HG02623 (cell line): ENCODE results near the gene BAZ1B.
"Not testable (repeated sequence)": the region's sequence is repeated elsewhere in the genome, so short reads cannot be mapped to it uniquely, and the experiment has no call there.

Experiments
- ATAC-seq: cut with Tn5 transposase; IDR thresholded peaks from one replicate; pipeline ENCODE4 v1.9.1; 2021; ENCODE audit warnings: moderate library complexity; ENCODE audit not compliant: unreplicated experiment

BAZ1B gene

DNA sequence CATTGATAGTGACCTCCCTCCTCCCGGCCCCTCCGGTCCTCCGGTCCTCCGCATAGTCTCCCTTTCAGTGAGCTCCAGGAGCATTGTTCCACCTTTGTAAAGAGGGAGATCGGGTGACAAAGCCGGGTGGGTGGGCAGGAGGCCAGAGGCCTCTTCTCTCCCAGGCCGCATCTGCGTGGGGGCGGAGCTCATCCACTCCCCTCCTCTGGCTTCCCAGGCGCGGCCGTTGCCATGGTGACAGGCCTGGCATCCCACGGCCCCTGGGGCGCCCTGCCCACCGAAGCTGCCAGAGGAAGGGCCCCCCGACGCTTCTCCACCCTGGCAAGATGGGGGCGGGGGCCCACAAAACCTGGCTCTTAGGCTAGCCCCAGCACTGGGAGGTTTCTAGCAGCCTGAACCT is 92.9 kb downstream of the BAZ1B start:
- ATAC-seq, result no peak

DNA sequence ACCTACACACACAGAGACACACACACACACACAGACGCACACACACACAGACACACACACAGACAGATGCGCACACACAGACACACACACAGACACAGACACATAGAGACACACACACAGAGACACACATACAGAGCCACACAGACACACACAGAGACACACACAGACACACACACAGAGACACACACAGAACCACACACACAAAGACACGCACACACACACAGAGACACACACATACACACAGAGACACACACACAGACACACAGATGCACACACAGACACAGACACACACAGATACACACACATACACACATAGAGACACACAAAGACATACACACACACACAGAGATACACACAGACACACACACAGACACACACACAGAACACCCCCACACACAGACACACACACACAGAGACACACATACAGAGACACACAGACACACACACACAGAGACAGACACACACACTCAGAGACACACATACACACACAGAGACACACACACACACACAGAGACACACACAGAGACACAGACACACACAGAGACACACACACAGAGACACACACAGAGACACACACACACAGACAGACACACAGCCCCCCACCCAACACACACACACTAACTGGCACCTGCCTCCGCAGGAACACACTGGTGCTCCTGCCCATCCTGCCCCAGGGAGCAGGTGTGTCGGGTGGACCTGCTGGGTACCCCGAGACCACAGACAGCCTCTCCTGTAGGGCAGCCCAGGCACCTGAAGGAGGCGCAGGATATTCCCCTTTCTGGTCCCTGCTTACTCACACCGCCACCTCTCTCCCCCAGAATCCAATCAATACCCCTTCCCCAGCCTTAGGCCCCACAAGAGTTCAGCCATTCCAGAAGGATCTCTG is 93.9 kb downstream of the BAZ1B start:
- no peak for ATAC-seq

DNA sequence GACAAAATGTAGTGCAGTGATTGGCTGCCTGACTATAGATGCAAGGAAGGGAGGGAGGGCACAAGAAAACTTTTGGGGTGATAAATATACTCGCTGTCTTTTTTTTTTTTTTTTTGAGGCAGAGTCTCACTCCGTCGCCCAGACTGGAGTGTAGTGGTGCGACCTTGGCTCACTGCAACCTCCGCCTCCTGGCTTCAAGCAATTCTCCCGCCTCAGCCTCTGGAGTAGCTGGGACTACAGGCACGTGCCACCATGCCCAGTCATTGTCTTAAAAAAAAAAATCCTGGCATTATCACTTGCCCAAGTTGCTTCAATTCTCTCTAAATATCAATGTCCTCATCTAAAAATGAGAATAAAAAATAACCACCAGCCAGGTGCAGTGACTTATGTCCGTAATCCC is 96.1 kb downstream of the BAZ1B start:
- ATAC-seq, result no peak

DNA sequence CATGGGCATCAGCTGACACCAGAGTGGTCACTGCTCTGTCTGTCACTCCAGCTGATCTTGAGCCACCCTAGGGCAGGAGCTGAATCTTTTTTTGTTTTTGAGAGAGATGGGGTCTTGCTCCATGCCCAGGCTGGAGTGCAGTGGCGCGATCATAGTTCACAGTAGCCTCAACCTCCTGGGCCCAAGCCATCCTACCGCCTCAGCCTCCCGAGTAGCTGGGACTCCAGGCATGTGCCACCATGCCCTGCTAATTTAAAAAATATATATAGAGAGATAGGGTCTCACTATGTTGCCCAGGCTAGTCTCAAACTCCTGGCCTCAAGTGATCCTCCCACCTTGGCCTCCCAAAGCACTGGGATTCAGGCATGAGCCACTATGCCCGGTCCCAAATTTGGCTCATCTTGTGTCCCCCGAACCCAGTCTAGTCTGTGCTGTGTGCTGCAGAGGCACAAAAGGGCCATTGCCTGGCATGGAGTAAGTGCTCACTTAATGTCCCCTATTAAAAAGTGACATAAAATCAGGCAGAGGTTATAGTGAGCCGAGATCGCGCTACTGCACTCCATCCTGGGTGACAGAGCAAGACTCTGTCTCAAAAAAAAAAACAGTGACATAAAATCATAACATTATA is 96.6 kb downstream of the BAZ1B start:
- no peak for ATAC-seq

DNA sequence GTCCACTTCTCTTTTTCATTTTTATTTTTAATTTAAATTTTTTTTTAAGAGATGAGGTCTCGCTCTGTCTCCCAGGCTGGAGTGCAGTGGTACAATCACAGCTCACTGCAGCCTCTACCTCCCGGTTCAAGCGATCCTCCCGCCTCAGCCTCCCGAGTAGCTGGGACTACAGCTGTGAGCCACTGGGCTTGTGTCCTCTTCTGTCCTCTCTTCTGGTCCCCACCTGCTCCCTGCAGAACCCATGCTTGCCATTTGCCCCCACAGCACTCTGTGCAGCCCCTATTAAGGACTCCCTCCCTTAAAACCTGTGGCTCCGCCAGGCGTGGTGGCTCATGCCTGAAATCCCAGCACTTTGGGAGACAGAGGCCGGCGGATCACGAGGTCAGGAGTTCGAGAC is 97.6 kb downstream of the BAZ1B start:
- no peak for ATAC-seq

DNA sequence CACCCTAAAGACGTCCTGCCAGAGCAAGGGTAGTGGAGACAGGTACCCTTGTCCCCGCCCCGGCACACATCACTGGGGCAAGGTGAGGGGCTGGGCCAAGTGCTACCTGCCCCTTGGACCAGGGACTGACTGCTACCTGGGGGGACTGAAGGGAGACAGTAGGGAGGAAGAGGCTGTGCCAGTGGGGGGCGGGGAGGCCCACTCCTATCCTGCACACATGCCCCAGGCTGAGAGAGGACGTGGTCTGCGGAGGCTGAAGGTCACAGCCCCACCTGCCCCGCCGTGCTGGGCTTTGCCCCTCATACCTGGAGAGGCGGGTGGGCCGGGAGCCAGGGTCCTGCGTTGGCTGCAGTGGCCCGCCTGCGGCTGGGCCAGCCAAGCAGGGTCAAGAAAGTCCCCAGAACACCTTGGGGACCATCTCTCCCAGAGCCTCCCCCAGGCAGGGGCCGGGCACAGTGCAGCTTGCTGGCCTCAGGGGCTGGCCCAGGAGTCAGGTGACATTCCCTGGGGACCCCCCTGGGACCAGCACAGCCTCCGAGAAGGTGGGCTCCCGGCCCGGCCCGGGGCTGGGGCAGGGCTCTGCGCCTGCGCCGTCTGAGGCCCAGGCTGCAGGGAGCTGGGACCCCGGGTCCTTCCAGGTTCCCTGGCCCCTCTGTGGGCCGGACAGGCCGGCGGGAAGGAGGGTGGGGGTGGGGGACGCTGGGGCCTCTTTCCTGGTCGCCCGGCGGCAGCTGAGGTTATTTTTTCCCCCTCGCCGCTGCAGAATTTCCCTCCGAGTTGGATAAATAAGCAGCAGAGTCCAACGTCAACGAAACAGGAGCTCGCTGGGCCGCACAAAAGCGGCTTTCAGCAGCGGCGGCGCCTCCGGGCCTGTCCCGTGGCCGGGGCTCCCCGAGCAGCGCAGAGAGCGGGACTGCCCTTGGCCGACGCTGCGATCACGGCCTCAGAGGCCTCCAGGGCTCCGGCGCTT is 98.3 kb downstream of the BAZ1B start:
- ATAC-seq, result no peak

DNA sequence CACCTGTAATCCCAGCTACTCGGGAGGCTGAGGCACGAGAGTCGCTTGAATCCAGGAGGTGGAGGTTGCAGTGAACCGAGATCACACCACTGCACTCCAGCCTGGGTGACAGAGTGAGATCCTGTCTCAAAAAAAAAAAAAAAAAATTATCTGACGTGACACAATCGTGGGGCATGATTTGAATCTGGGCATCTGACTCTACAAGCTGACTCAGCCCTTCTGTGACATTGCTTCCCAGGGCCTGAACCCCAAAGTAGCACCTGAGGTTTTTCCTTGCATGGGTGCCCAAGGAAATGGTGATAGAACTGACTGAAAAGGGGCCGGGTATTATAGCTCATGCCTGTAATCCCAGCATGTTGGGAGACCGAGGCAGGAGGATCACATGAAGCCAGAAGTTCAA is 101.5 kb downstream of the BAZ1B start:
- not testable (repeated sequence) for ATAC-seq

DNA sequence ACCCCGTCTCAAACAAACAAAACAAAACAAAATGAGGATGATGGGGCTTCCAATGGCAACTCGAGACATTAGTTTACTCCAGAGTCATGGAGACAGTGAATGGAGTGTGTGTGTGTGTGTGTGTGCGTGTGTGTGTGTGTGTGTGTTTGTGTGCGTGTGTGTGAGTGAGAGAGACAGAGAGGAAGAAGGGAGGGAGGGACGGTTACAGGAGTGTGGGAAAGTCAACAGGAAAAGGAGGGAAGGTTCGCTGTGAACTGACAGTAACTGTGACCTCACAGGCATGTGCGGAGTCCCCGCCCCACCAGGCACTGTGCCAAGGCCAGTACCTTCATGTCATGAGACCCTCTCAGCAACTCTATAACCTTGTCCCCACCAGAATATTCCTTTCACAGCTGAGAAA is 102.1 kb downstream of the BAZ1B start:
- ATAC-seq, result not testable (repeated sequence)

DNA sequence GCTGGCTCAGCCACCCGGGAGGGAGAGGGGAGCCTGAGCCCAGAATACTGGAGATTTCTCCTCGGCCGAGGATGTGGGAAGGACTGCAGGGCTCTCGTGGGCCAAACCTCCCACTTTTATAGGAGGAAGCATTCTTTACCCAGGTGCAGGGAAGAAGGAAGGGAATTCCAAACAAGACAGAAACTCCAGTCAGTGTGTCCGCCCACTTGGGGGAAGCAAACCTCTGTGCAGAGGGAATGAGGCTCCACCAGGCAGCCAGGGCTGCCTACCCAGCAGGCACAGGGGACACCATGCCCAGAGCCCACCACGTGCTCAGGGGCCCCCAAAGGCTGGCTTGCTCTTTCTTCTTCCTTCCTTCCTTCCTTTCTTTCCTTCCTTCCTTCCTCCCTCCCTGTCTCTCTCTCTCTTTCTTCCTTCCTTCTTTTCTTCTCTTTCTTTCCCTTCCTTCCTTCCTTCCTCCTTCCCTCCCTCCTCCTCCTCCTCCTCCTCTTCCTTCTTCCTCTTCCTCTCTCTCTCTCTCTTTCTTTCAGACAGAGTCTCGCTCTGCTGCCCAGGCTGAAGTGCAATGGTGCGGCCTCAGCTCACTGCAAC is 103.9 kb downstream of the BAZ1B start:
- no peak for ATAC-seq

DNA sequence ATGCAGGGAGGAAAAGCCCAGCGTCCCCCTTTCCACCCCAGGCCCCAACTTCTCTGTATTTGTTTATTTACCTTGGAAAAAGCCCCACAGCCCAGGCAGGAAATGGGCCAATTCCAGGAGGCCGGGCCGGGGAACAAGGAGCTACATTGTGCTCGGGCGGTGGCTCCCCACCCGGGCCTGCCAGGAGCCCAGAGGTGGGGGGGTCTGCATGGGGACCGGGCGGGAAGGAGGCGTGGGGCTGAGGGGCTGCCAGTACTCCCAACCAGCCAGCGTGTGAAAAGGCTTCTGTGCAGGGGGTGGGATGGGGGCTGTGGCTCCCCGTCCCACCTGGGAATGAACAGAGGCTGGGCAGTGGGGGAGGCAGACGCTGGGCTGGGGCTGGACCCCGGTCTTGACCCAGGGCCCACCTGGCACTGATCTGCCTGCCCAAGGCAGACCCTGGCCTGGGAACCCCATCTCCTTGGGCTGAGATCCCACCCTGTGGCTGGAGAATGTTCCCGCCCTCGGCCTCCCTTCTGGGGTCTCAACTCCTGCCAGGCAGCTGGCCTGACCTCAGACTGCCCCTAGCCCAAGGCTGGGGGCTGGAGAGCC is 111.5 kb downstream of the BAZ1B start:
- not testable (repeated sequence) for ATAC-seq

DNA sequence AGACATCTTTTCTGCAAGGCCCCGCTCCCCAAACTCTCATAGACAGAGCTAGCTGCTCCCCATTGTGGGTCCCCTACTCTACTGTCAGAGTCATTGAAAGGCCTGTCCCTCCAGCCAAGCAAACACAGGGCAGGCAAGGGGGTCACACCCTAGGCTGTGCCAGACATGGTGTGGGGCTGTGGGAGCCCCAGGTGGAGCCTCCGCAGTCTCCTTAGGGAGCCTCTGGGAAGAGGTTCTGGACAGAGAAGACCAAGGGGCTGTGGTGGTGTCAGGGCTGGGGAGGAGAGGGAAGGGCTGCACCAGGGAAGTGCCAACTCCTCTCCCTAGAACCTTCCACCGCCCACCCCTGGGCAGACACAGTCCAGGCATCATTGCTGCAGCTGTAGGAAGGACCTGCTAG is 117.2 kb downstream of the BAZ1B start:
- ATAC-seq, result not testable (repeated sequence)

DNA sequence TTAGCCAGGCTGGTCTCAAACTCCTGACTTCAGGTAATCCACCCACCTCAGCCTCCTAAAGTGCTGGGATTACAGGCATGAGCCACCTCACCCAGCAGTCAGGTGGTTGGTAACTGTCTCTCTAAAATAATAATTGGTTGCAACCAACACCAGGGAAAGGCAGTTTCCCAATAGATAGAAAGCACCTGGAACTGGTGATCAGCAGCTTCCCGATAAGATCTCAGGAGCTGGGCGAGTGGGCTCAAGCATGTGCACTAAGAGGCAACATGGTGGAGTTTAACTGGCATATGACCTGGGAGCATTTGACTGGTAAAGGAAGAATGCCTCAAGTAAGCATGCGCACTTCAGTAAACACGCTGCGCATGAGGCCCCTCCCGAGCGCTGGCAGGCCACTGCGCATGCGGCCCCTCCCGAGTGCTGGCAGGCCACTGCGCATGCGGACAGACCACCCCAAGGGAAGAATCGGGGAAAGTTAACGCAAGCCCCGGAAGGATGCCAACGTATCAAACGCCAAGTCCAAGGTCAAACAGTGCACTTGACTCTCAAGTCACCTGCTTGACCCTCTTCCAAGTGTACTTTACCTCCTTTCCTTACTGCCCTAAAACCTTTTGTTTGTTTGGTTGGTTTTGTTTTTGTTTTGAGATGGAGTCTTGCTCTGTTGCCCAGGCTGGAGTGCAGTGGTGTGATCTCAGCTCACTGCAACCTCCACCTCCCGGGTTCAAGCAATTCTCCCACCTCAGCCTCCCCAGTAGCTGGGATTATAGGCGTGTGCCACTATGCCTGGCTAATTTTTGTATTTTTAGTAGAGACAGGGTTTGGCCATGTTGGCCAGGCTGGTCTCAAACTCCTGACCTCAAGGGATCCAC is 122.7 kb downstream of the BAZ1B start:
- not testable (repeated sequence) for ATAC-seq

DNA sequence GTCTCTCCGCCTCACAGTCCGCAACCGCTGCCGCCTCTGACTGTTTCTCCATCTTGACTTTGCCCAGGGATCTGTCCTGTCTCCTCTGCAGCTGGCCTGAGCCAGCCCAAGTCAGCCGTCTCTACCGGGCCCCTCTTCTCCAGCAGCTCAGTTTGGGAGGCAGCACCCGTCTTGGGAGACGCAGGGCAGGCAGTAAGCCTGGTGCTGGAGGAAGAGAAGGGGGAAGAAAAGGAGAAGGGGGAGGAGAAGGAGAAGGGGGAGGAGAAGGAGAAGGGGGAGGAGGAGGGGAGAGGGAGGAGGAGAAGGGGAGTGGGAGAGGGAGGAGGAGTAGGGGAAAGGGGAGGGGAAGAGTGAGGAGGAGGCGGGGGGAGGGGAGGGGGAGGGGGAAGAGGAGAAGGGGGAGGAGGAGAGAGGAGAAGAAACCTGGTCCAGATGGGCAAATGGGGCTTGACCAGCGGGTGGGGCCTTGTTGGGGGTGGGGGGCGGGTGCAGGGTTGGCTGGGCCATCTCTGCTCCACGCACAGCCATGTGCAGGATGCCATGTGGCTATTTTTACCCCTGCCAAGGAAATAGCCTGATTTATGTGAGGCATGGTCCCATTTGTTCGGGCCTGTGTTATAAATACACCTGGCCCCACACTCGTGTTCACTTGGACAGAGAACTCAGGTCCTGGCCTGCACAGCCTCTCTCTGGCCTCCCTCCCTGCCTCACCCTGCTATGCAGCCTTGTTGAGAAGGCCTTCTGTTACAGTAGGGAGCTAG is 124.4 kb downstream of the BAZ1B start:
- no peak for ATAC-seq

DNA sequence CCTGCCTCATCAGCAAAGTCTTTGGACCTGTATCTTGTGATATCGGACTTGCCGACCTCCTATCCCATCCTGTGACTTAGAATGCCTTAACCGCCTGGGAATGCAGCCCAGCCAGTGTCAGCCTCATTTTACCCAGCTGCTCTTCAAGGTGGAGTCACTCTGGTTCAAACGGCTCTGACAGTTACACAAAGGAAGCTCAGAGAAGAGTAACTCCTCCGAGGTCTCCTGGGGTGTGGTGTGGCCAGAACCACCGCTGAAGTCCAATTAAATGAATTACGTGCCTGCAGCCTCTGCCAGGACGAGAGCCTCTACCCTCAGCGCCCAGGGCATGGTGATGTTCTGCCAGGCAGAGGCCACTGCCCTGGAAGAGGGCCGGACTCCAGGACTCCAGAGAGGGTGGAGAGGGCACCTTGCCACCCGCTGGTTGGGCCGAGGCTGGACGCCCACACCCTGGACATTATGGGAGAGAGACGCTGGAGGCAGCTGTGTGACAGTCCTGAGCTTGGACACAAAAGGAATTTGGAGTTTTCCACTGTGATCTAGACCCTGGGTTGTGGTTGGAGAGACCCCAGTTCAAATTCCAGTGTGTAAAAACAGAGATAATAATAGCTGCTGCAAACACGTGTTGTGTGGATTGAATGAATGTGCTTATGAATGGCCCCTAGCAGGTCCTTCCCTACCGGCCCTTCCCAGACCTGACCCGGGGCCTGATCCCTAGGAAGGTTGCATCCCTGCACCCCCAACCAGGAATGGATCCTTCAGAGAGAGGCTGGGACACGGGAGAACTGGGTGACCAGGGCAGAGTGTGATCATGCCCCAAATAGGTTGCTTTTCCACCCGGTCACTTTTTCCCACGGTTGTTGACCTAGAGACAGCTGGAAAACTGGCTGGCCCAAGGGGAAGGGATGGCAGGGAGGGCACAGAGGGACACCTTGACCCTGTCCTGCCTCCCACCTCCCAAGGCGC is 126.3 kb downstream of the BAZ1B start:
- ATAC-seq, result no peak

DNA sequence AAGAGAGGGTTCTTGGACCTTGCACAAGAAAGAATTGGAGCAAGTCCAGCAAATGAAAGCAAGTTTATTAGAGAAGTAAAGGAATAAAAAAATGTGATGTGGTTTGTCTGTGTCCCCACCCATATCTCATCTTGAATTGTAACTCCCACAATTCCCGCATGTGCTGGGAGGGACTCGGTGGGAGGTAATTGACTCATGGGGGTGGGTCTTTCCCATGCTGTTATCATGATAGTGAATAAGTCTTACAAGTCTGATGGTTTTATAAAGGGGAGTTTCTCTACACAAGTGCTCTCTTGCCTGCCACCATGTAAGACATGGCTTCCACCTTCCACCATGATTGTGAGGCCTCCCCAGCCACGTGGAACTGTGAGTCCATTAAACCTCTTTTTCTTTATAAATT is 127.7 kb downstream of the BAZ1B start:
- no peak for ATAC-seq

DNA sequence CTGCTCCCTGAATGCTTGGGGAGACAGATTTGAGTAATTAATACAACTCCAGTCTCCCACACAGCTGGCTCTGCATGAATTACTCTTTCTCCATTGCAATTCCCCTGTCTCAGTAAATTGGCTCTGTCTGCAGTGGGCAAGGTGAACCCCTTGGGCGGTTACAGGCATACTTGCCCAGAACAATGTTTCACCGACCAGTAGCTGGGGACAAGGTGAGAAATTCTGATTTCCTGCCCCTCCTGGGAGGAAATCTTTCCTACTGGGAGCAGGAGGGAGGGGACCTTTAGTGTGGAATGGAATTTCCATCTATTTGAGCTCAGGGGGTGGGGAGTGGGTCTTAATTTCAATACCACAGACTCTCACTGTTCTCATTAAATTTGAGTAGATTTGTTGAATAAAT is 130.7 kb downstream of the BAZ1B start:
- no peak for ATAC-seq
